ENCODE results near the gene MAB21L4.

Gene MAB21L4

GRCh38 chr2:240891492-240892340, 4.2 kb downstream of the MAB21L4 start:
- no peaks in the 10 kb centered on the region for H3K9me2 ChIP-seq (replicated peaks; ENCODE audit: control insufficient read depth, low read length)

GRCh38 chr2:240890691-240891090, 5.3 kb downstream of the MAB21L4 start:
- Histone ChIP-seq H3K9me3 (ENCODE audit: control insufficient read depth, insufficient read depth, low read length) (no peaks in the 10 kb centered on the region), H3K36me3 (ENCODE audit: control insufficient read depth, low read length) (no peaks in the 10 kb centered on the region), H3K27me3 (ENCODE audit: control insufficient read depth, low read length) (no peaks in the 10 kb centered on the region), H3K4me3 (ENCODE audit: low read length) (no peak overlapping the region), H3K4me1 (ENCODE audit: control insufficient read depth, low read length) (peaks cover 5% of the 10 kb centered on the region; the same call in 1 of the 2 replicates), H3K27ac (ENCODE audit: low read depth, low read length) (no peak overlapping the region), H3K9me2 (replicated peaks; ENCODE audit: control insufficient read depth, low read length) (no peaks in the 10 kb centered on the region), H3F3A (ENCODE audit: control insufficient read depth, insufficient read depth) (no peaks in the 10 kb centered on the region), H3K4me2 (ENCODE audit: low read length) (no peak overlapping the region), H4K20me1 (ENCODE audit: control insufficient read depth, insufficient read depth, low read depth, low read length) (no peaks in the 10 kb centered on the region), H3K79me2 (ENCODE audit: control insufficient read depth, low read length) (no peaks in the 10 kb centered on the region)
- no peak for TF ChIP-seq EZH2phosphoT487 (IDR thresholded peaks at IDR 0.05; ENCODE audit: borderline replicate concordance, low read length)
- no peak for TF ChIP-seq CTCF (IDR thresholded peaks at IDR 0.05; ENCODE audit: low read depth, low read length, poor library complexity, severe bottlenecking)

More at GRCh38 chr2:240891492-240892340, 4.2 kb downstream of the MAB21L4 start:
- H3K4me3 ChIP-seq (ENCODE audit: low read length) = no peak overlapping the region
- H3F3A ChIP-seq (ENCODE audit: control insufficient read depth, insufficient read depth) = no peaks in the 10 kb centered on the region
- H3K79me2 ChIP-seq (ENCODE audit: control insufficient read depth, low read length) = no peaks in the 10 kb centered on the region
- no peaks in the 10 kb centered on the region for H3K9me3 ChIP-seq (ENCODE audit: control insufficient read depth, insufficient read depth, low read length)
- no peaks in the 10 kb centered on the region for H3K36me3 ChIP-seq (ENCODE audit: control insufficient read depth, low read length)
- H4K20me1 ChIP-seq (ENCODE audit: control insufficient read depth, insufficient read depth, low read depth, low read length) = no peaks in the 10 kb centered on the region
- no peaks in the 10 kb centered on the region for H3K27me3 ChIP-seq (ENCODE audit: control insufficient read depth, low read length)
- H3K27ac ChIP-seq (ENCODE audit: low read depth, low read length) = no peak overlapping the region
- H3K4me1 ChIP-seq (ENCODE audit: control insufficient read depth, low read length) = no peaks in the 10 kb centered on the region
- H3K4me2 ChIP-seq (ENCODE audit: low read length) = no peak overlapping the region
- TF ChIP-seq CTCF (IDR thresholded peaks at IDR 0.05; ENCODE audit: low read depth, low read length, poor library complexity, severe bottlenecking) (no peak), EZH2phosphoT487 (IDR thresholded peaks at IDR 0.05; ENCODE audit: borderline replicate concordance, low read length) (no peak)

GRCh38 chr2:240889601-240890560, 6.1 kb downstream of the MAB21L4 start:
- H4K20me1 ChIP-seq (ENCODE audit: control insufficient read depth, insufficient read depth, low read depth, low read length) = no peaks in the 10 kb centered on the region
- H3K4me1 ChIP-seq (ENCODE audit: control insufficient read depth, low read length) = peaks cover 5% of the 10 kb centered on the region; the same call in 1 of the 2 replicates

More at GRCh38 chr2:240889601-240890560, 6.1 kb downstream of the MAB21L4 start:
- no peaks in the 10 kb centered on the region for H3F3A ChIP-seq (ENCODE audit: control insufficient read depth, insufficient read depth)
- no peaks in the 10 kb centered on the region for H3K36me3 ChIP-seq (ENCODE audit: control insufficient read depth, low read length)
- no peak overlapping the region for H3K27ac ChIP-seq (ENCODE audit: low read depth, low read length)
- H3K4me3 ChIP-seq (ENCODE audit: low read length) = no peak overlapping the region
- H3K4me2 ChIP-seq (ENCODE audit: low read length) = no peak overlapping the region
- no peaks in the 10 kb centered on the region for H3K27me3 ChIP-seq (ENCODE audit: control insufficient read depth, low read length)
- H3K9me3 ChIP-seq (ENCODE audit: control insufficient read depth, insufficient read depth, low read length) = no peaks in the 10 kb centered on the region
- TF ChIP-seq EZH2phosphoT487 (IDR thresholded peaks at IDR 0.05; ENCODE audit: borderline replicate concordance, low read length) = no peak
- no peak for TF ChIP-seq CTCF (IDR thresholded peaks at IDR 0.05; ENCODE audit: low read depth, low read length, poor library complexity, severe bottlenecking)
- H3K9me2 ChIP-seq (replicated peaks; ENCODE audit: control insufficient read depth, low read length) = no peaks in the 10 kb centered on the region
- no peaks in the 10 kb centered on the region for H3K79me2 ChIP-seq (ENCODE audit: control insufficient read depth, low read length)

All from DOHH2 (cell line).